Ishikawa (cell line): ENCODE measurements around the gene LRRC47.

Experiments
- CEBPB ChIP-seq: IDR thresholded peaks from 2 replicates; pipeline ENCODE4 v1.6.1; 2012
- CREB1 ChIP-seq: IDR thresholded peaks from 2 replicates; pipeline ENCODE4 v1.6.1; 2012; ENCODE audit warnings: low read depth
- EGR1 ChIP-seq: IDR thresholded peaks from 2 replicates; pipeline ENCODE4 v1.6.1; 2012
- EP300 ChIP-seq: IDR thresholded peaks from 2 replicates; pipeline ENCODE4 v1.6.1; 2012; ENCODE audit warnings: borderline replicate concordance
- FOXM1 ChIP-seq: IDR thresholded peaks from 2 replicates; pipeline ENCODE4 v1.6.1; 2012; ENCODE audit warnings: low read depth, borderline replicate concordance
- MAX ChIP-seq: IDR thresholded peaks from 2 replicates; pipeline ENCODE4 v1.6.1; 2012
- NFIC ChIP-seq: IDR thresholded peaks from 2 replicates; pipeline ENCODE4 v1.6.1; 2012
- RAD21 ChIP-seq: IDR thresholded peaks from 2 replicates; pipeline ENCODE4 v1.6.1; 2012; ENCODE audit warnings: low read depth
- REST ChIP-seq: IDR thresholded peaks from 2 replicates; pipeline ENCODE4 v1.6.1; 2012; ENCODE audit warnings: low read depth, mild to moderate bottlenecking
- TAF1 ChIP-seq: IDR thresholded peaks from 2 replicates; pipeline ENCODE4 v1.6.1; 2012; ENCODE audit warnings: low read depth, mild to moderate bottlenecking
- TCF12 ChIP-seq: IDR thresholded peaks from 2 replicates; pipeline ENCODE4 v1.6.1; 2012; ENCODE audit warnings: low read depth
- TEAD4 ChIP-seq: IDR thresholded peaks from 2 replicates; pipeline ENCODE4 v1.6.1; 2012
- USF1 ChIP-seq: IDR thresholded peaks from 2 replicates; pipeline ENCODE4 v1.6.1; 2012
- YY1 ChIP-seq: IDR thresholded peaks from 2 replicates; pipeline ENCODE4 v1.6.1; 2012; ENCODE audit warnings: low read depth
- ZBTB7A ChIP-seq: IDR thresholded peaks from 2 replicates; pipeline ENCODE4 v1.6.1; 2012; ENCODE audit warnings: low read depth

LRRC47 gene

DNA sequence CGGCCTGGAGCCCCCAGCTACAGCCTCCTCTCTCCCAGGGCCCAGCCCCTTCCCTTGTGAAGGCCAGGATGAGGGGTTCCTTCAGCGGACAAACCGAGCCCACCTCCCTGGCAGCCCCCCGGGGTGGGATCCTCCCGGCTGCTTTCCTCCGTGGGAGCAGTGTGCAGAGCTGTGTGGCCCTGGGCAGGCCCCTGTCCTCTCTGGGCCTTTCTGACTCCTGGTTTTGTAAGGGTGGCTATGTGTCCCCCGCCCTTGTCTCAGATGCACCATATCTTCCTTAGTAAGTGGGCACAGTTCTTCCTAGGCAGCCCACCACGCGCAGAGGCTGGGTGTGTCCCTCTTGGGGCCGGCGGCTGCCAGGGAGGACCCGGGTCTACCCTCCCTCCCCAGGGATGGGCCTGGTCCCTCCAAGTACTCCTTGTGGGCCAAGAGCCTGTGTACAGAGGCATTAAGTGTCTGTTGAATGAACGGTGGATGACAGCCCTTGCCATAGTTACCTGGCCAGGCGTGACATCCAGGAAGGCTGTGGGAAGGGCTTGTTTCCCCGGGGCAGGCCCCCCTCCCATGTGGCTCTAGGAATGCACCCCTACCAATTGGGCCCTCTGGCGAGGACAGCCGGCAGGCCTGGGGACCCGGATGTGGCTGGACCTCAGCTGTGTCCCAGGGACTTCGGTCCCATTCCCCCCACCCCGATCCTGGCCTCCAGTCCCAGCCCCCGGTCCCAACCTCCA is 19.9 kb downstream of the LRRC47 start:
- TF ChIP-seq USF1 (no peak), TCF12 (no peak), CREB1 (no peak), MAX (no peak), YY1 (no peak), RAD21 (no peak), EP300 (no peak), ZBTB7A (no peak), TEAD4 (no peak), REST (no peak), NFIC (no peak), FOXM1 (no peak), CEBPB (no peak), TAF1 (no peak), EGR1 (no peak)

- TF ChIP-seq TEAD4 (no peak), MAX (peak; percentile 95), RAD21 (peak; percentile 62), YY1 (peak; percentile 5; the same call in 1 of the 2 replicates), TCF12 (no peak), REST (peak; percentile 50; the same call in 1 of the 2 replicates), USF1 (peak; percentile 68), NFIC (peak; percentile 82)
Measured at GRCh38 chr1:3775490-3776230, 20.6 kb downstream of the LRRC47 start.

DNA sequence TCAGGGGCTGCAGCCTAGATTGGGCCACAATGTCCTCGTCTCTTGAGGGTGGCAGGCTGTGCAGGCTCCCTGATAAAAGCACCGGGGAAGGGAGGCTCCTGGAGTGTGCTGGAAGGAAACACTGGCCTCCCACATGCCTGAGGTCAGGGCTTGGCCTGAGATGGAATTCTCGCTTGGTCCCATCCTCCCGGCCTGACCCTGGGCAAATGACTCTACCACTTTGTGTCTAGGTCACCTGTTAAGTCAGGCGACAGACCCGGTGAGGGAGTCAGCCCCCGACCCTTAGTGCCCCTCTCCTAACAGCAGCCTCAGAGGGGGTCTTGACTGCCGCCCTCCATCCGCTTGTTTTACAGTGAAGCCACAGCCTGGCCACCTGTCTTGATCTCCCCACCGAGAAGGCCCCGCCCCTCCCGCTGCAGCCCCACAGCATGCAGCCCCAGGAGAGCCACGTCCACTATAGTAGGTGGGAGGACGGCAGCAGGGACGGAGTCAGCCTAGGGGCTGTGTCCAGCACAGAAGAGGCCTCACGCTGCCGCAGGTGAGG is 21.3 kb downstream of the LRRC47 start:
- TF ChIP-seq ZBTB7A (no peak), CREB1 (no peak), MAX (no peak), REST (no peak), EP300 (no peak), USF1 (no peak), TAF1 (no peak), EGR1 (no peak), FOXM1 (no peak), TCF12 (no peak), RAD21 (no peak), CEBPB (no peak), NFIC (no peak), TEAD4 (no peak), YY1 (no peak)
